Measurements from ENCODE around the gene PLCXD1.
"Not testable (repeated sequence)": the region's sequence is repeated elsewhere in the genome, so short reads cannot be mapped to it uniquely, and the experiment has no call there.

PLCXD1 gene

DNA sequence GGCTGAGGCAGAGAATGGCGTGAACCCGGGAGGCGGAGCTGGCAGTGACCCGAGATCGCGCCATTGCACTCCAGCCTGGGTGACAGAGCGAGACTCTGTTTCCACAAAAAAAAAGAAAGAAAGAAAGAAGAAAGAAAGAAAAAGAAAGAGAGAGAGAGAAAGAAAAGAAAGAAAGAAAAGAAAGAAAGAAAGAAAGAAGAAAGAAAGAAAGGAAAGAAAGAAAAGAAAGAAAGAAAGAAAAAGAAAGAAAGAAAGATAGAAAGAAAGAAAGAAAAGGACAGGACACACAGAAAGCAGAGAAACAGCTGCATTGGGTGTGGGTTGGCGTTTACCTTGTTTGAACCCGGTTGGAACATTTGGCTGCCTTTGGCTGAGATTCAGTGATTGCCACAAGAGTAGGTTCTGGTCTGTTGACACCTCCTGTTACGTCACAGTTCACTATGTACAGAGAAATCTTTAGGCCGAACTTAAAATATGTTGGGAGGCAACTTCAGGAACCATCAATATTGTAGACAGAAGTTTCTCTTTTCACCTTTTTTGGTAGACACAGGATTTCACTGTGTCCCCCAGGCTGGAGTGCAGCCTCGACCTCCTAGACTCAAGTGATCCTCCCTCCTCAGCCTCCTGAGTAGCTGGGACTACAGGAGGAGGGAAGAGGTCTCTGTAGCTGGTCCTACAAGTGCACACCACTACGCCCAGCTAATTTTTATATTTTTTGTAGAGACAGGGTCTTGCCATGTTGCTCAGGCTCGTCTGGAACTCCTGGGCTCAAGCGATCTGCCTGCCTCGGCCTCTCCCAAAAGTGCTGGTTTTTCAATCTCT is 16.3 kb upstream of the PLCXD1 start:
- DNase-seq = no peak

GRCh38 chrX:265502-265901 is 15.7 kb upstream of the PLCXD1 start:
- DNase-seq = no peak

- no peak for DNase-seq
Observed at GRCh38 chrX:267771-268261, 13.4 kb upstream of the PLCXD1 start.

DNA sequence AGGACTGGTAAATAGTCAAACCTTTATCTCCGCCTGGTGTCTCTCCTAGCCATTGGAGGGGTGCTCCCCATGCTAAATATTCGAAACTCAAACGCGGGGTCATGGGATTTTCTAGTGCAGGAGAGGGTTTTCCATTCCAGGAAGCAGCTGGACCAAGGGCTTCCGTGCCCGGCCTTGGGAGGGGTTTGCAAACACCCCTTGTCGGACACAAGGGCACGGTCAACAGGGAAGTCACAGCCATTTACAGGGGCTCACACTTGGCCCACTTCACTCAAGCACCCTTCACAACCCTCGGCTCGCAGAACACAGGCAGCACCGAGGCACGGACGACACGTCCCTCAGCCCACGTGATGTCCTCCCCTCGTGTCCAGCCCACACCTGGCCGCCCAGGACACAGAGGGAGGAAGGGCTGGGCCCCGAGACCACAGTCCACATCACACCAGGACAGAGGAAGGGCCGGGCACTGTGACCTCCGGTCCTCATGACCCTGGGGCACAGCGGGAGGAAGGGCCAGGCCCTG is 10.3 kb upstream of the PLCXD1 start:
- no peak for DNase-seq

DNA sequence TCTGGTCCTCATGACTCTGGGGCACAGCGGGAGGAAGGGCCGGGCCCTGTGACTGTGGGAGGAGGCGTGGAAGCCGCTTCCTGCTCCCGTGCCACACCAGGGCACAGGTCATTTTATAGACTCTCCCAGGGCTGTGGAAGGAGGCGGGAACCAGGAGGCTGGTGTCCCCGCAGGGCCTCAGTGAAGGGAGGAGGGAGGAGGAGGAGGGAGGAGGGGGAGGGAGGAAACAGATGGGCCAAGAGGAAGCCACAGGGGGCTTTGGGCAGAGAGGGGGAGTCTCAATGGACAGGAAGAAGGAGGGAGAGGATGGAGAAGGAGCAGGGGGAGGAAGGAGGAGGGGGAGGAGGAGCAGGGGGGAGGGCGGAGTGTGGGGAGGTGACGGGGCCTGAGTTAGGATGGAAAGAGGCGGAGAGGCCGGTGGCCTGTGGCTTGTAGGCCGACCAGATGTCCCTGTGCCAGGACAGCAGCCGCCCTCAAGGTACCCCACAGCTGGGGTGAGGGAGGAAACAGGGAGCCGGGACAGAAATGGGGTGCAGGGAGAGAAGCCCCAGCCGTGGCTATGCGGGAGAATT is 6.2 kb upstream of the PLCXD1 start:
- no peak for DNase-seq

GRCh38 chrX:275476-275966 is 5.7 kb upstream of the PLCXD1 start:
- DNase-seq = no peak

- DNase-seq = no peak
Observed at GRCh38 chrX:275967-276580, 5.1 kb upstream of the PLCXD1 start.

DNA sequence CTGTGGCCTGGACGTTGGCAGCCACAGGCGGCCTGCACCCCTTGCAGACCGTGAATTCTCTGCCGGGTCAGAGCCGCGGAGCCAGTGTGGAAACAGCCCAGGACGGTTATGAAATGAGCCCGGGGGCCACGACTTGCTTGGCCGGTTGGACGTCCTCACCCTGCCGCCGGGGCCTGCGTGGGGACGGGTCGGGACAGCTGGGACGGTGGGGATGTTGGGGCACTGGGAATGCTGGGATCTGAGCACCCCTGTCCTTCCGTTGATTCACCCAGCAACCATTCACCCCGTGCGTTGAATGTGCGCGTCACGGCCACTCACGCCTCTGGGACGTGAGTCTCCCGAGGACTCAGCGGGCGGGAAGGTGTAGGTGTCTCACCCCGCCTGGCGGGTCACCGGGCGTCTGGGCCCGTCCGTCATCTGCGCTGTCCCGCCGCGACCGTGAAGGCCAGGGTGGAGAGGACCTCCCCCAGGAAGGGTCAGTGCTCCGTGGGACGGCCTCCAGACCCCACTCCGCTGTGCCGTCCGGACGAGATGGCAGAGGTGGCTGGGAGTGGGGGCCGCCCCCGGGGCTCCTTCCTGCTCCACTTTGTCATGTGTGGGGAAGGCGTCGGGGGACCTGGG is 4.5 kb upstream of the PLCXD1 start:
- no peak for DNase-seq

GRCh38 chrX:279757-280604 is 1.2 kb upstream of the PLCXD1 start:
- DNase-seq = not testable (repeated sequence)

GRCh38 chrX:280722-281121 is 459 bp upstream of the PLCXD1 start:
- not testable (repeated sequence) for DNase-seq

GRCh38 chrX:282000-282681 is 960 bp downstream of the PLCXD1 start:
- DNase-seq = not testable (repeated sequence)

- no peak for DNase-seq
Observed at GRCh38 chrX:283115-283845, 2.1 kb downstream of the PLCXD1 start.

GRCh38 chrX:285076-285677 is 4.0 kb downstream of the PLCXD1 start:
- no peak for DNase-seq

GRCh38 chrX:287670-288069 is 6.5 kb downstream of the PLCXD1 start:
- DNase-seq = no peak

- no peak for DNase-seq
Observed at GRCh38 chrX:288561-288991, 7.4 kb downstream of the PLCXD1 start.

GRCh38 chrX:290476-291166 is 9.4 kb downstream of the PLCXD1 start:
- no peak for DNase-seq

- no peak for DNase-seq
Observed at GRCh38 chrX:291411-291901, 10.3 kb downstream of the PLCXD1 start.

DNA sequence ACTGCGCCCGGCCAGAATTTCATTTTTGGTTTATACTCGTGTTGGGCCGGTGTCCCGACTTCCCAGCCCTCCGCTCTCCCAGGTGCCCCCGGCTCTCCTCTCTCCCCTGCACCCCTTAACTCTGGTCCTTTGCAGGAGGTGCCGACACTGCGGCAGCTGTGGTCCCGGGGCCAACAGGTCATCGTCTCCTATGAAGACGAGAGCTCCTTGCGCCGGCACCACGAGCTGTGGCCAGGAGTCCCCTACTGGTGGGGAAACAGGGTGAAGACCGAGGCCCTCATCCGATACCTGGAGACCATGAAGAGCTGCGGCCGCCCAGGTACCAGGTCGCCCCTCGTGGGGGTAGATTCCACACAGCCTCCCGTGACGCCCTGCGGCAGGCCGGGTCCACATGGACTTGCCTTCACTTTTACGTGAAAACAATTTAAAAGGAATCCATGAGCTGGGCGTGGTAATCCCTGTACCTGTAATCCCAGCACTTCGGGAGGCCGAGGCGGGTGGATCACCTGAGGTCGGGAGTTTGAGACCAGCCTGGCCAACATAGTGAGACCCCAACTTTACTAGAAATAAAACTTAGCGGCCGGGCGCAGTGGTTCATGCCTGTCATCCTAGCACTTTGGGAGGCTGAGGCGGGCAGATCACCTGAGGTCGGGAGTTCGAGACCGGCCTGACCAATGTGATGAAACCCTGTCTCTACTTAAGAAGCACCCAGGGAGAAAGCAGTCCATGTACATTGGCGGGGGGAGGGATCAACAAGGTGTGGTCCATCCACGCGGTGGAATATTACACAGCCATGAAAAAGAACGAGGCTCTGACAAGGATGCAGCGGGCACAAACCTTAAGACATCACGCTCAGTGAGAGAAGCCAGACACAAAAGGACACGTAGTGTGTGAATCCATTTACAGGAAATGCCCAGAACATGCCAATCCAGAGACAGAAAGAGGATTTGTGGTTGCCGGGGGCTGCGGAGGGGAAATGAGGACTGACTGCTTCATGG is 12.0 kb downstream of the PLCXD1 start:
- DNase-seq = no peak
